ENCODE measurements around the gene KRTAP13-3.

DNA sequence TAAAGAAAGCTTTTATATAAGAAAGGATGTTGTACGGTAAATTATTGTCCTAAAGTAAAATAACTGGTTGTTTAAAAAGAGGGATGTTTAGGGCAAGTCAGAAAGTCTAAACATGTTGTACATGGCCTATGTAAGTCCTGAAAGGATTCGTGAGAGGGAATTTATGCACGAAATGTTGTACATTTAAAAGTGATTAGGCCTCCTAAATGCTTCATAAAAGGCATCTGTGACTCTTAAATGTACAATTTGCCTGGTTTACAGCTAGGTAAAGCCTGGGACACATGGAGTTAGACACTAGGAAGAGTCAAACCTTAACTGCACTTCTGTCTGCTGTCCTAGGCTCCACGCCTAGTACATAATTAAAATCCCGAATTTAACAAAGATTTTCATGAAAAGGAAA, 9.7 kb downstream of the KRTAP13-3 start:
- TF ChIP-seq, protein P1, sequence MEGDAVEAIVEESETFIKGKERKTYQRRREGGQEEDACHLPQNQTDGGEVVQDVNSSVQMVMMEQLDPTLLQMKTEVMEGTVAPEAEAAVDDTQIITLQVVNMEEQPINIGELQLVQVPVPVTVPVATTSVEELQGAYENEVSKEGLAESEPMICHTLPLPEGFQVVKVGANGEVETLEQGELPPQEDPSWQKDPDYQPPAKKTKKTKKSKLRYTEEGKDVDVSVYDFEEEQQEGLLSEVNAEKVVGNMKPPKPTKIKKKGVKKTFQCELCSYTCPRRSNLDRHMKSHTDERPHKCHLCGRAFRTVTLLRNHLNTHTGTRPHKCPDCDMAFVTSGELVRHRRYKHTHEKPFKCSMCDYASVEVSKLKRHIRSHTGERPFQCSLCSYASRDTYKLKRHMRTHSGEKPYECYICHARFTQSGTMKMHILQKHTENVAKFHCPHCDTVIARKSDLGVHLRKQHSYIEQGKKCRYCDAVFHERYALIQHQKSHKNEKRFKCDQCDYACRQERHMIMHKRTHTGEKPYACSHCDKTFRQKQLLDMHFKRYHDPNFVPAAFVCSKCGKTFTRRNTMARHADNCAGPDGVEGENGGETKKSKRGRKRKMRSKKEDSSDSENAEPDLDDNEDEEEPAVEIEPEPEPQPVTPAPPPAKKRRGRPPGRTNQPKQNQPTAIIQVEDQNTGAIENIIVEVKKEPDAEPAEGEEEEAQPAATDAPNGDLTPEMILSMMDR (conservative IDR thresholded peaks at IDR 0.05 in 1 of 2, IDR thresholded peaks at IDR 0.05 in 1 of 2; ENCODE audit: extremely low read depth in 1 of 2, insufficient read depth in 1 of 2, low read depth in 1 of 2, low read length in 2 of 2): no peak
- no peak for TF ChIP-seq EZH2 (IDR thresholded peaks at IDR 0.05; ENCODE audit: borderline replicate concordance, low read length)

All from mammary epithelial cell (primary cell).